WTC11 (cell line): ENCODE measurements around the gene HAO1. TPM values are rescaled to one million over a fixed set of nuclear protein-coding genes. Genes with fewer than 3 reads are reported as not detected.

Experiments used
- ATAC-seq: fragments of 200-7000 bp; cut with Tn5 transposase; 2 replicates; pipeline ENCODE4 v1.10.0; 2021; ENCODE audit warnings: mild to moderate bottlenecking, moderate library complexity
- CTCF ChIA-PET: fragments of 300-600 bp; sonication (Branson Sonifier 250); formaldehyde crosslinking; loops from one replicate; lab custom pipeline; 2021; ENCODE audit warnings: antibody characterized with exemption; lab: Charles Lee
- POLR2A ChIA-PET: fragments of 350-600 bp; sonication (Branson Sonifier 250); formaldehyde crosslinking; loops from one replicate; lab custom pipeline; 2021; ENCODE audit warnings: antibody characterized with exemption; lab: Charles Lee
- DNase-seq: peaks from one replicate; pipeline ENCODE4 v3.0.0; 2021; ENCODE audit warnings: low spot score
- H3K27ac Mint-ChIP-seq: 2 replicates; pipeline ENCODE4 v1.8.0; 2021; ENCODE audit warnings: mixed read lengths
- H3K27me3 Mint-ChIP-seq: 2 replicates; pipeline ENCODE4 v1.8.0; 2021; ENCODE audit warnings: low read depth, mild to moderate bottlenecking, moderate library complexity, mixed read lengths
- H3K36me3 Mint-ChIP-seq: 2 replicates; pipeline ENCODE4 v1.8.0; 2021; ENCODE audit warnings: mixed read lengths
- H3K4me1 Mint-ChIP-seq: 2 replicates; pipeline ENCODE4 v1.8.0; 2022; ENCODE audit warnings: mixed read lengths
- H3K4me3 Mint-ChIP-seq: 2 replicates; pipeline ENCODE4 v1.8.0; 2021; ENCODE audit warnings: mild to moderate bottlenecking, moderate library complexity, mixed read lengths
- H3K9me3 Mint-ChIP-seq: 2 replicates; pipeline ENCODE4 v1.8.0; 2021; ENCODE audit warnings: mixed read lengths
- CBFB ChIP-seq: sonication (generic); formaldehyde crosslinking; IDR thresholded peaks from 2 replicates; pipeline ENCODE4 v1.8.1; 2022; ENCODE audit warnings: mild to moderate bottlenecking, low read depth, missing genetic modification reagents
- EMX1 ChIP-seq: fragments of 250-450 bp; sonication (Bioruptor Pico); IDR thresholded peaks from 2 replicates; pipeline ENCODE4 v1.8.0; 2021; ENCODE audit warnings: mild to moderate bottlenecking
- ESRRA ChIP-seq: sonication (generic); formaldehyde crosslinking; IDR thresholded peaks from 2 replicates; pipeline ENCODE4 v1.8.1; 2022; ENCODE audit warnings: mild to moderate bottlenecking, missing genetic modification reagents, borderline replicate concordance
- ETV6 ChIP-seq: sonication (generic); formaldehyde crosslinking; IDR thresholded peaks from 2 replicates; pipeline ENCODE4 v1.8.1; 2022; ENCODE audit warnings: mild to moderate bottlenecking, missing genetic modification reagents
- FOXP1 ChIP-seq: sonication (generic); formaldehyde crosslinking; IDR thresholded peaks from 2 replicates; pipeline ENCODE4 v1.8.0; 2022; ENCODE audit warnings: missing genetic modification reagents, mild to moderate bottlenecking, moderate library complexity, borderline replicate concordance
- JUN ChIP-seq: sonication (generic); formaldehyde crosslinking; IDR thresholded peaks from 2 replicates; pipeline ENCODE4 v1.8.0; 2023; ENCODE audit warnings: mild to moderate bottlenecking, missing genetic modification reagents
- KAT7 ChIP-seq: sonication (generic); formaldehyde crosslinking; IDR thresholded peaks from 2 replicates; pipeline ENCODE4 v1.8.1; 2023; ENCODE audit warnings: missing genetic modification reagents, mild to moderate bottlenecking, borderline replicate concordance
- NFYB ChIP-seq: sonication (generic); formaldehyde crosslinking; conservative IDR thresholded peaks from 2 replicates; pipeline ENCODE4 v1.8.0; 2022; ENCODE audit warnings: low read depth, missing genetic modification reagents
- NR3C1 ChIP-seq: sonication (generic); formaldehyde crosslinking; conservative IDR thresholded peaks from 2 replicates; pipeline ENCODE4 v1.8.1; 2023; ENCODE audit warnings: low read depth, mild to moderate bottlenecking, missing genetic modification reagents
- SMAD3 ChIP-seq: sonication (generic); formaldehyde crosslinking; IDR thresholded peaks from 2 replicates; pipeline ENCODE4 v1.8.0; 2022; ENCODE audit warnings: missing genetic modification reagents, mild to moderate bottlenecking, borderline replicate concordance
- TP53 ChIP-seq: sonication (generic); formaldehyde crosslinking; IDR thresholded peaks from 2 replicates; pipeline ENCODE4 v1.8.1; 2023; ENCODE audit warnings: mild to moderate bottlenecking, missing genetic modification reagents
- USF1 ChIP-seq: sonication (generic); formaldehyde crosslinking; IDR thresholded peaks from 2 replicates; pipeline ENCODE4 v1.8.0; 2022; ENCODE audit warnings: mild to moderate bottlenecking, missing genetic modification reagents
- ZBTB43 ChIP-seq: sonication (generic); formaldehyde crosslinking; IDR thresholded peaks from 2 replicates; pipeline ENCODE4 v1.8.1; 2023; ENCODE audit warnings: mild to moderate bottlenecking, missing genetic modification reagents
- ZNF416 ChIP-seq: fragments of 250-450 bp; sonication (Bioruptor Pico); IDR thresholded peaks from 2 replicates; pipeline ENCODE4 v1.9.0; 2021; ENCODE audit warnings: mild to moderate bottlenecking, inconsistent platforms
- ZNF425 ChIP-seq: fragments of 250-450 bp; sonication (Bioruptor Pico); conservative IDR thresholded peaks from 2 replicates; pipeline ENCODE4 v1.9.0; 2021; ENCODE audit warnings: mild to moderate bottlenecking
- ZNF671 ChIP-seq: fragments of 250-450 bp; sonication (Bioruptor Pico); IDR thresholded peaks from 2 replicates; pipeline ENCODE4 v1.8.0; 2021; ENCODE audit warnings: mild to moderate bottlenecking
- total RNA-seq: library from RNA; stranded (reverse); gene quantifications from 3 replicates; pipeline ENCODE4 v1.2.3, GENCODE V29; 2021
- TF ChIP-seq, protein P1 (sequence below): sonication (generic); formaldehyde crosslinking; conservative IDR thresholded peaks from 2 replicates; pipeline ENCODE4 v1.8.1; 2023; ENCODE audit warnings: mild to moderate bottlenecking, low read depth, missing genetic modification reagents, moderate library complexity
- TF ChIP-seq, protein P2 (sequence below): sonication (generic); formaldehyde crosslinking; IDR thresholded peaks from 2 replicates; pipeline ENCODE4 v1.8.1; 2022; ENCODE audit warnings: mild to moderate bottlenecking, moderate library complexity, missing genetic modification reagents

The HAO1 gene
- total RNA-seq, 1 experiment from 2014 or later, result not detected

DNA sequence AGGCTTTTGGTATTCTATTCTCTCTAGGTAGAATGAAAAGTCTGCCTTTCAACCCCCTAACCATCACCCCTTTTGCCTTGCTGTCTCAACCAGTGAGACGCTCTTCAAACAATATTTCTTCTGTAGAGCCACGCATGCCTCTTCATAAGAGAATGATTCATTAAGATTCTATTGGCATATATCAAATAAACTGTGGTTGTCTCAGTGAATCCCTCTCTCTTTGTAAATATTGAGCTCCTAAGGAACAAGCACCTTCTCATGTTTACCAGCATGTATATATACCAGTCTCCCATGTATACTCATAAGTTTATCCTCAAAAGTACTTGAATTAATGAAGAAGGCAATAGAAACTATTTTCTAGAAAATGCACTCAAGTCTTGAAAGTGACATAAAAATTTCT, 90.6 kb downstream of the HAO1 start (continued):
- TF ChIP-seq ESRRA, result no peak
- TF ChIP-seq, protein P1, sequence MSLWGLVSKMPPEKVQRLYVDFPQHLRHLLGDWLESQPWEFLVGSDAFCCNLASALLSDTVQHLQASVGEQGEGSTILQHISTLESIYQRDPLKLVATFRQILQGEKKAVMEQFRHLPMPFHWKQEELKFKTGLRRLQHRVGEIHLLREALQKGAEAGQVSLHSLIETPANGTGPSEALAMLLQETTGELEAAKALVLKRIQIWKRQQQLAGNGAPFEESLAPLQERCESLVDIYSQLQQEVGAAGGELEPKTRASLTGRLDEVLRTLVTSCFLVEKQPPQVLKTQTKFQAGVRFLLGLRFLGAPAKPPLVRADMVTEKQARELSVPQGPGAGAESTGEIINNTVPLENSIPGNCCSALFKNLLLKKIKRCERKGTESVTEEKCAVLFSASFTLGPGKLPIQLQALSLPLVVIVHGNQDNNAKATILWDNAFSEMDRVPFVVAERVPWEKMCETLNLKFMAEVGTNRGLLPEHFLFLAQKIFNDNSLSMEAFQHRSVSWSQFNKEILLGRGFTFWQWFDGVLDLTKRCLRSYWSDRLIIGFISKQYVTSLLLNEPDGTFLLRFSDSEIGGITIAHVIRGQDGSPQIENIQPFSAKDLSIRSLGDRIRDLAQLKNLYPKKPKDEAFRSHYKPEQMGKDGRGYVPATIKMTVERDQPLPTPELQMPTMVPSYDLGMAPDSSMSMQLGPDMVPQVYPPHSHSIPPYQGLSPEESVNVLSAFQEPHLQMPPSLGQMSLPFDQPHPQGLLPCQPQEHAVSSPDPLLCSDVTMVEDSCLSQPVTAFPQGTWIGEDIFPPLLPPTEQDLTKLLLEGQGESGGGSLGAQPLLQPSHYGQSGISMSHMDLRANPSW (CRISPR knock-in tag), result no peak
- TF ChIP-seq ETV6 (CRISPR knock-in tag), result no peak
- TF ChIP-seq ZBTB43 (CRISPR knock-in tag), result no peak
- TF ChIP-seq JUN, result no peak
- TF ChIP-seq ZNF425, result no peak

DNA sequence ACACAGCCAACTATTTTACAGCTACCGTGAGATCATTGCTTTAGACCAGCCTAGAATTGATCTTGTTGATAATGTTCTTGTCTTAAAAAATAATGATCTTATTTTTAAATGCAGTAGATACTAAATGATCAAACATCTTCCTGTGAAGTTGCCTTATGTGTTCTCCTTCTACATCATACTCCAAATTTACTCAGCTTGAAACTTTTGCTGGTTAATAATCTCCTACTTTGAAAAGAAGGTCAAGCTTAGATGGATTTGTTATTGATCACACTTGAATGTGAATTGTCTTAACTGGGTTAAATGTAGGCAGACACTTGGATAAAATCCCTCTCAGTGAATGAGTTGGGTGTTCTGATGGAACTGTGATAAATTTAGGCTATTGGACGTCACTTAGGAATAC, 91.9 kb downstream of the HAO1 start:
- Mint-ChIP-seq H3K4me1 (peaks cover 20% of the 10 kb centered on the region), H3K27ac (no peak overlapping the region), H3K36me3 (no peaks in the 10 kb centered on the region), H3K27me3 (no peaks in the 10 kb centered on the region), H3K4me3 (no peak overlapping the region), H3K9me3 (no peaks in the 10 kb centered on the region)
- DNase-seq (no peak), ATAC-seq (no peak)
- ChIA-PET POLR2A (no interaction called here), CTCF (no interaction called here)
- TF ChIP-seq ZBTB43 (CRISPR knock-in tag) (no peak), ETV6 (CRISPR knock-in tag) (no peak), NFYB (CRISPR knock-in tag) (no peak), SMAD3 (CRISPR knock-in tag) (no peak), CBFB (no peak)
- TF ChIP-seq, protein P2, sequence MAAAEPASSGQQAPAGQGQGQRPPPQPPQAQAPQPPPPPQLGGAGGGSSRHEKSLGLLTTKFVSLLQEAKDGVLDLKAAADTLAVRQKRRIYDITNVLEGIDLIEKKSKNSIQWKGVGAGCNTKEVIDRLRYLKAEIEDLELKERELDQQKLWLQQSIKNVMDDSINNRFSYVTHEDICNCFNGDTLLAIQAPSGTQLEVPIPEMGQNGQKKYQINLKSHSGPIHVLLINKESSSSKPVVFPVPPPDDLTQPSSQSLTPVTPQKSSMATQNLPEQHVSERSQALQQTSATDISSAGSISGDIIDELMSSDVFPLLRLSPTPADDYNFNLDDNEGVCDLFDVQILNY (CRISPR knock-in tag), result no peak

DNA sequence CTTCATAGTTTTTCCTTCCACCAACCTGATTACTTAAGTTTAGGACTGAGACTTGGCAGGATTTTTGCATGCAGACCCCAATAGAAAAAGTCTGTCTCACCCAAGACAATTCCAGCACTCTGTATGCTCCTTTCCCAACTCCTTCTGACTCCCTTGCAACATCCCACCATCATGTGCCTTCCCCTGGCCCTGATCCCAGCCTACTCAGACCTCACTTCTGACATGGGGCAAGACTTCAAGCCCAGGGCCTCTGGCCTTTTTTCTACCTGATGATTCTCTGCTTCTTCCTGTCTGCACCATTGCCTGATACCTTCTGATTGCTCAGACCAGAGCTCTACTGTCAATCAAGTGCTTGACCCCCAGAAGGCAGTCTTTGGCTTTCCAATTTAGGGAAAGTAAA, 96.6 kb downstream of the HAO1 start:
- POLR2A ChIA-PET, result no interaction called here
- no peak overlapping the region for H3K27ac Mint-ChIP-seq
- no peak for ATAC-seq
- H3K27me3 Mint-ChIP-seq, result no peaks in the 10 kb centered on the region
- no peaks in the 10 kb centered on the region for H3K9me3 Mint-ChIP-seq
- TF ChIP-seq EMX1 (CRISPR knock-in tag), result no peak
- TF ChIP-seq ZNF671, result no peak
- no peak for TF ChIP-seq TP53
- TF ChIP-seq FOXP1, result no peak
- TF ChIP-seq KAT7 (CRISPR knock-in tag), result no peak
- no peak for TF ChIP-seq USF1
- TF ChIP-seq ZNF425, result no peak
- TF ChIP-seq NR3C1 (CRISPR knock-in tag), result no peak
- no peak for TF ChIP-seq ZNF416 (CRISPR knock-in tag)
- TF ChIP-seq ZBTB43 (CRISPR knock-in tag), result no peak
- TF ChIP-seq, protein P2 (CRISPR knock-in tag), result no peak
- no peak for TF ChIP-seq ESRRA
- TF ChIP-seq, all 79 proteins: peak for 0
- Mint-ChIP-seq H3K4me3 (no peak overlapping the region), H3K4me1 (no peaks in the 10 kb centered on the region), H3K36me3 (no peaks in the 10 kb centered on the region)
- CTCF ChIA-PET, result no interaction called here
- DNase-seq, result no peak
